HG02571 (cell line): ENCODE data around the gene KDM5C.
"Not testable (repeated sequence)": the region's sequence is repeated elsewhere in the genome, so short reads cannot be mapped to it uniquely, and the experiment has no call there.

Experiments
- ATAC-seq: cut with Tn5 transposase; IDR thresholded peaks from one replicate; pipeline ENCODE4 v1.9.1; 2021; ENCODE audit warnings: mild to moderate bottlenecking, moderate library complexity; ENCODE audit not compliant: unreplicated experiment

KDM5C gene

GRCh38 chrX:53194308-53194707, 30.7 kb downstream of the KDM5C start:
- no peak for ATAC-seq

- ATAC-seq, result no peak
Measured at GRCh38 chrX:53193093-53193492, 31.9 kb downstream of the KDM5C start.

- ATAC-seq, result no peak
Measured at GRCh38 chrX:53190363-53190960, 34.5 kb downstream of the KDM5C start.

- peak; percentile 57 for ATAC-seq
Measured at GRCh38 chrX:53188763-53189162, 36.2 kb downstream of the KDM5C start.

GRCh38 chrX:53186351-53186750, 38.7 kb downstream of the KDM5C start:
- no peak for ATAC-seq

GRCh38 chrX:53184836-53185235, 40.2 kb downstream of the KDM5C start:
- ATAC-seq, result no peak

- ATAC-seq, result no peak
Measured at GRCh38 chrX:53171356-53171755, 53.7 kb downstream of the KDM5C start.

- ATAC-seq, result no peak
Measured at GRCh38 chrX:53166103-53166502, 58.9 kb downstream of the KDM5C start.

GRCh38 chrX:53164566-53164965, 60.4 kb downstream of the KDM5C start:
- not testable (repeated sequence) for ATAC-seq

- ATAC-seq, result no peak
Measured at GRCh38 chrX:53163436-53163835, 61.6 kb downstream of the KDM5C start.

GRCh38 chrX:53160297-53160983, 64.6 kb downstream of the KDM5C start:
- ATAC-seq, result no peak

- ATAC-seq, result no peak
Measured at GRCh38 chrX:53159184-53159583, 65.8 kb downstream of the KDM5C start.

- no peak for ATAC-seq
Measured at GRCh38 chrX:53156207-53156596, 68.8 kb downstream of the KDM5C start.

GRCh38 chrX:53155512-53156206, 69.3 kb downstream of the KDM5C start:
- no peak for ATAC-seq

GRCh38 chrX:53153581-53153980, 71.4 kb downstream of the KDM5C start:
- no peak for ATAC-seq
